Anterior cingulate cortex (tissue), 58 donors: ENCODE measurements around the gene KRTAP5-9.
A peak's percentile ranks its signal among the peaks of the same experiment; 100 is the strongest.
"Not testable (repeated sequence)": the region's sequence is repeated elsewhere in the genome, so short reads cannot be mapped to it uniquely, and the experiment has no call there.

Experiments
- DNase-seq, 58 donors: peaks; one replicate each; lab custom pipeline; 2025; lab: John Stamatoyannopoulos, UW

The KRTAP5-9 gene

GRCh38 chr11:71557257-71557656 is 9.0 kb downstream of the KRTAP5-9 start:
- DNase-seq: no peak

- peak in 18 of 58 donors; percentile 4 to 47 (median 18) for DNase-seq
Measured at GRCh38 chr11:71558996-71559395, 10.8 kb downstream of the KRTAP5-9 start.

- no peak for DNase-seq
Measured at GRCh38 chr11:71562120-71562519, 13.9 kb downstream of the KRTAP5-9 start.

GRCh38 chr11:71563406-71563805 is 15.2 kb downstream of the KRTAP5-9 start:
- peak in 5 of 58 donors; percentile 1 to 17 (median 6) for DNase-seq

GRCh38 chr11:71564430-71564829 is 16.2 kb downstream of the KRTAP5-9 start:
- no peak for DNase-seq

GRCh38 chr11:71565263-71565662 is 17.0 kb downstream of the KRTAP5-9 start, which contains the start of gene KRTAP5-10:
Gene KRTAP5-10, plus strand, starts transcription at chr11:71565563. Its CDS starts 25 bp downstream, at chr11:71565588.
- no peak for DNase-seq

- no peak for DNase-seq
Measured at GRCh38 chr11:71566081-71566620, 17.9 kb downstream of the KRTAP5-9 start.

GRCh38 chr11:71566626-71567599 is 18.7 kb downstream of the KRTAP5-9 start:
- DNase-seq: not testable (repeated sequence)

- DNase-seq: not testable (repeated sequence)
Measured at GRCh38 chr11:71567633-71568032, 19.4 kb downstream of the KRTAP5-9 start.

- peak in 1 of 58 donors; percentile 23 for DNase-seq
Measured at GRCh38 chr11:71568704-71569349, 20.6 kb downstream of the KRTAP5-9 start.

GRCh38 chr11:71571101-71571850 is 23.1 kb downstream of the KRTAP5-9 start:
- DNase-seq: not testable (repeated sequence)

- no peak for DNase-seq
Measured at GRCh38 chr11:71572811-71573210, 24.6 kb downstream of the KRTAP5-9 start.

GRCh38 chr11:71574418-71574817 is 26.2 kb downstream of the KRTAP5-9 start:
- DNase-seq: no peak

- no peak for DNase-seq
Measured at GRCh38 chr11:71575723-71576424, 27.7 kb downstream of the KRTAP5-9 start.

- DNase-seq: not testable (repeated sequence)
Measured at GRCh38 chr11:71576688-71577465, 28.7 kb downstream of the KRTAP5-9 start.

- no peak for DNase-seq
Measured at GRCh38 chr11:71577469-71578004, 29.3 kb downstream of the KRTAP5-9 start.

GRCh38 chr11:71579513-71579912 is 31.3 kb downstream of the KRTAP5-9 start:
- DNase-seq: not testable (repeated sequence)
